ENCODE data around the gene BAIAP2L2. TPM values are rescaled to one million over a fixed set of nuclear protein-coding genes. Genes with fewer than 3 reads are reported as not detected.

The BAIAP2L2 gene
- total RNA-seq, 1 donor from 2014 or later = 0.77 TPM

DNA sequence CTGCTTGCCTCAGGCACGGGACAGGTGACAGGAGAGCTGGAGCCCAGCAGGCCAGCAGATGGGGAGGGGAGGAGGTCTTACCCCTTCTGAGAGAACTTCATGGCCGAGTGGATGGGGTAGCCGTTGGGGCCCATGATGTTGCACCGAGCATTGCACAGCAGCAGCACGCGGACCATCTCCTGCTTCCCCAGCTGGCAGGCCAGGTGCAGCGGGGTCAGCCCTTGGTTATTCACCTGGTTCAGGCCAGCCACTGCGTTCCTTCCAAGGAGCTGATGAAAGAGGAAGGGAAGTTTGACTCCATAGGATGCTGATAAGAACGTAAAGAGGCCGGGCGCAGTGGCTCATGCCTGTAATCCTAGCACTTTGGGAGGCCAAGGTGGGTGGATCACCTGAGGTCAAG, 29.4 kb upstream of the BAIAP2L2 start:
- Mint-ChIP-seq H3K27me3 (ENCODE audit: unreplicated experiment) (peaks cover under 1% of the 10 kb centered on the region), H3K36me3 (ENCODE audit: low read depth, unreplicated experiment) (peaks cover 7% of the 10 kb centered on the region), H3K27ac (ENCODE audit: unreplicated experiment) (no peak overlapping the region), H3K4me3 (ENCODE audit: unreplicated experiment) (no peak overlapping the region), H3K9me3 (ENCODE audit: unreplicated experiment) (no peaks in the 10 kb centered on the region), H3K4me1 (ENCODE audit: unreplicated experiment) (peaks cover 10% of the 10 kb centered on the region)
- DNase-seq (ENCODE audit: low spot score) = no peak
- no peak for TF ChIP-seq CTCF (IDR thresholded peaks at IDR 0.05; ENCODE audit: unreplicated experiment)

- Mint-ChIP-seq H3K27me3 (ENCODE audit: unreplicated experiment) (peaks cover 2% of the 10 kb centered on the region), H3K27ac (ENCODE audit: unreplicated experiment) (no peak overlapping the region), H3K36me3 (ENCODE audit: low read depth, unreplicated experiment) (peaks cover 13% of the 10 kb centered on the region), H3K4me3 (ENCODE audit: unreplicated experiment) (no peak overlapping the region), H3K4me1 (ENCODE audit: unreplicated experiment) (peaks cover 10% of the 10 kb centered on the region), H3K9me3 (ENCODE audit: unreplicated experiment) (no peaks in the 10 kb centered on the region)
- DNase-seq (ENCODE audit: low spot score) = no peak
- no peak for TF ChIP-seq CTCF (IDR thresholded peaks at IDR 0.05; ENCODE audit: unreplicated experiment)
These were observed 28.5 kb upstream of the BAIAP2L2 start for GRCh38 chr22:38138961-38139360.

DNA sequence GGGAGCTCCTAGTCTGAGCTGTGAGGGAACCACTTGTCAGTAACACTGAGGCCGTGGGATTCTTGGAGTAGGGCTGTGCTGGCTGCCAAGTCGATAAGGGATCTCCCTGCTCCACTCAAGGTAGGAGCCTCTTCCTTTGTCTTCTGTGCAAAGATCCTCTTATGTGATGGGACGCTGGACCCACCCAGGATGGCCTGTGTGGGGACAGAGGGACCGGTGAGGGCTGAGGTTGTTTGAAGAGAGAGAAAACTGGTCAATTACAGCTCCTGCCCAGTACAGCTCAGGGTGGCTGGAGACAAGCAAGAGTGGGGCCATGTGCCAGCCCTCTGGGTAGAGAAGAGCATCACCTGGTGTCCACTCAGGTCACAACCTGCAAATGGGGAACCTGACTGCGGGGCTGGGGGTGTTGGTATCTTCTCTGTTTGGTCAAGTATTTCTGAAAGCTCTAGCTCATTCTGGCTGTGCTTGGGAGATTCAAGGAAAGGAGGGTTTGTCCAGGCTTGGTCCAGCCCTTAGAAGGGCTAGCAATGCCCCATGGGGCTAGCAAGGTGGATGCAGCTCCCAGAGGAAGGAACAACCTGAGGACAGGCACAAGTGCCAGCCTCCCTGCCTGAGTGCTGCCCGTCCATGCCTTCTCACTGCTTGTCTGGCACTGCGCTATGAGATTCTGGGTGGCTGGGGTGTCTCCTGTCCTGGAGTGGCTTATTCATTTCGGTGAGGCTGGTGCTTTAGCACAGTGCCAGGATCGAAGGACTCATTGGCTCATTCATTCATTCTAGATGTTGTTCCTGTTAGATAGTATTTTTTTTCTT, 27.6 kb upstream of the BAIAP2L2 start:
- Mint-ChIP-seq H3K27ac (ENCODE audit: unreplicated experiment) (no peak overlapping the region), H3K4me1 (ENCODE audit: unreplicated experiment) (peaks cover 6% of the 10 kb centered on the region), H3K27me3 (ENCODE audit: unreplicated experiment) (peaks cover 2% of the 10 kb centered on the region), H3K9me3 (ENCODE audit: unreplicated experiment) (no peaks in the 10 kb centered on the region), H3K36me3 (ENCODE audit: low read depth, unreplicated experiment) (peaks cover 15% of the 10 kb centered on the region), H3K4me3 (ENCODE audit: unreplicated experiment) (no peak overlapping the region)
- no peak for TF ChIP-seq CTCF (IDR thresholded peaks at IDR 0.05; ENCODE audit: unreplicated experiment)
- no peak for DNase-seq (ENCODE audit: low spot score)

GRCh38 chr22:38136607-38137006, 26.1 kb upstream of the BAIAP2L2 start:
- DNase-seq (ENCODE audit: low spot score) = no peak
- Mint-ChIP-seq H3K36me3 (ENCODE audit: low read depth, unreplicated experiment) (peaks cover 21% of the 10 kb centered on the region), H3K27me3 (ENCODE audit: unreplicated experiment) (peaks cover 2% of the 10 kb centered on the region), H3K4me3 (ENCODE audit: unreplicated experiment) (no peak overlapping the region), H3K4me1 (ENCODE audit: unreplicated experiment) (peaks cover 6% of the 10 kb centered on the region), H3K9me3 (ENCODE audit: unreplicated experiment) (no peaks in the 10 kb centered on the region), H3K27ac (ENCODE audit: unreplicated experiment) (no peak overlapping the region)
- peak; percentile 11 for TF ChIP-seq CTCF (IDR thresholded peaks at IDR 0.05; ENCODE audit: unreplicated experiment)

DNA sequence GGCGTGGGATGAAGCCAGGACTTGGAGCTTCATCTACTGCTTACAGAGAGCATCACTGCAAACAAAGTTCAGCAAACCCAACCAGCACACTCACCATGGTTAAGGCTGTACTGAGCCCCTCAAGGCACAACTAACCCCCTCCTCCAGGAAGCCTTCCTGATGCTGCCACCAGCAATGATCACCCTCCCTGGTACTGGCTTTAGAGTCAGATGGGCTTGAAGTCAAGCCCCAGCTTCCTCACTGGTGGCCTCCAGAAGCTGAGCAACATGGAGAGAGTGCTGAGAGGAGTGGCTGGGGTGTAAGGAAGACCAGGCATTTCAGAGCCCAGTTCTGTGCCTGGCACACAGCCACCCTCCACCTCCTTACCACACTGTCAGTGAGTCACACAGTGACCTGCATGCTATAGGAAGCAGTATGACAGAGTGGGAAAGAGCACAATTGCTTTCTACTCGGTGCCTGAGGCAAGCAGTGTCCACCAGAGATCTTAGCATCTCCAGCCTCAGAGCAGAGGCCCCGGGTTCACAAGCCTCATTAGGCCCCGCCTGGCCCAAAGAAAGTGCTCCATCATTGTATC, 24.7 kb upstream of the BAIAP2L2 start:
- Mint-ChIP-seq H3K36me3 (ENCODE audit: low read depth, unreplicated experiment) (peaks cover 21% of the 10 kb centered on the region), H3K27me3 (ENCODE audit: unreplicated experiment) (peaks cover 2% of the 10 kb centered on the region), H3K4me3 (ENCODE audit: unreplicated experiment) (no peak overlapping the region), H3K27ac (ENCODE audit: unreplicated experiment) (no peak overlapping the region), H3K9me3 (ENCODE audit: unreplicated experiment) (no peaks in the 10 kb centered on the region), H3K4me1 (ENCODE audit: unreplicated experiment) (peaks cover 6% of the 10 kb centered on the region)
- no peak for TF ChIP-seq CTCF (IDR thresholded peaks at IDR 0.05; ENCODE audit: unreplicated experiment)
- no peak for DNase-seq (ENCODE audit: low spot score)
